HuH-7.5 (cell line): Measurements from ENCODE around the gene GALNT18.

ENCODE experiments used
- DNase-seq: peaks from one replicate; pipeline ENCODE4 v3.0.0; 2011; ENCODE audit warnings: low spot score

The GALNT18 gene

GRCh38 chr11:11309906-11310305 lies 311.9 kb downstream of the GALNT18 start:
- DNase-seq: no peak

DNA sequence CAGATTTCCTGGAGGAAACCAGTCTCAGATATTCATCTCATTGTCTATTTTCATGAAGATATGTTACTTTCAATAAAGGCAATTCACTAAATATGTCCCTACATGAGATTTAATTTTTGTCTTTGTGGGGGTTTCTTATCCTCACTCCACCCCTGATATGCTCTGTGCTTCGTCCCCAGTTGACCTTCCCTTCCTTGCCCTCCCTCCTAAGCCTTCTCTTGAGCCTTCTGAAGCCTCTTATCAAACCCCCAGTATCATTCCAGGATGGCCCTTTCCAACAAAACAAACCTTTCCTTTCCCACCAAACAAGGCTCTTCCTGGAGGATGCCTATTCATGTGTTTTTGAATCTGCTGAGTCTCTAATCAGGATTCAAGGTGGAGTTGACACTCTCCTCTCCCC lies 313.6 kb downstream of the GALNT18 start:
- DNase-seq: no peak

DNA sequence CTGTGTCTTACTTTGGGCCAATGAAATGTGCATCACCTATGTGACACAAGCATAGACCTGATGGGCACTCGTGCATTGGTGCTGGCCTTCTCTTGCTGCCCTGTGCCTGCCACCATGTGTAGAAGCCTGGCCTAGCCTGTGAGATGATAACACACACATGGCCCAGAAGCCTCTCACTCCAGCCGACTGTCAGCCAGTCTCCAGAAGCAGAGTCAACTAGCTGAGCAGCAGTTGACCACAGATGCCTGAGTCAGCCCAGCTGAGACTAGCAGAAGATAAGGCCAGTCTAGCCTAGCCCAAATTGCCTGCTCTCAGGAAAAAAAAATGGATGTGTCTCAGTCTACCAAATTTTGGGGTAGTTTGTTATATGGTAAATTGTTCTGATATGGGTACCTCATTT lies 314.9 kb downstream of the GALNT18 start:
- no peak for DNase-seq

DNA sequence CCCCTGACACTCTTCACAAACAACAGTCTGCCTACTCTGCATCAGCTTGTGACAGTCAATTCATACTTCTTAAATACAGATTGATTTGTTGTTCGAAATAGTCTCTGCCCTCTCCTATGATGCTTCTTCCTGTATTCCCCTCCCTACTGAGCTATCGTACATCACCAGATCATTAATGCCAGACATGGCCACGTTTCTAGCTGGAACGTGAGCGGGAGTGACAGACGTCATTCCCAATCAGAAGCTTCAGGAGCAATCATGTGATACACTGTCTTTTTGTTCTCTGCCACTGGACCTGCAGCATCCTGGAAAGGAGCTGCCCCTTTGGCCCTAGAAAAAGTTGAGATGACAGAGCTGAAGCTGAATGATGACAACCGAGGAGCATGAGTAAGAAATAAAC lies 317.3 kb downstream of the GALNT18 start:
- DNase-seq: no peak

- DNase-seq: no peak
These were observed 319.2 kb downstream of the GALNT18 start for GRCh38 chr11:11302565-11302964.

- DNase-seq: no peak
These were observed 320.6 kb downstream of the GALNT18 start for GRCh38 chr11:11301212-11301611.

- DNase-seq: no peak
These were observed 324.2 kb downstream of the GALNT18 start for GRCh38 chr11:11297578-11297977.

- DNase-seq: no peak
These were observed 325.4 kb downstream of the GALNT18 start for GRCh38 chr11:11296434-11296833.

DNA sequence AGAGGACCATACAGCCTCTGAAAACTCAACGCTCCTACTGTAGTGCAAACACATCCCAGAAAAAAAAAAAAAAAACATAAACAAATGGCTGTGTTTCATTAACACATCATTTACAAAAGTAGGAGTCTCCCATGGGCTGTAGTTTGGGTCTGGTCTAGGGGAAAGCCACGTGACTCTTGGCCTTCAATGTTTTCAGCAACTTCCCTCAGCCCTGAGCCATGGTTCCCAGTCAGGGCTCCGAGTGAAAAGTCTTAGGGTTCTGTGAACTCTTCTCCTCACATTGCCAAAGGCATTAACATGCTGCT lies 327.3 kb downstream of the GALNT18 start:
- no peak for DNase-seq

- DNase-seq: no peak
These were observed 327.8 kb downstream of the GALNT18 start for GRCh38 chr11:11293798-11294550.

DNA sequence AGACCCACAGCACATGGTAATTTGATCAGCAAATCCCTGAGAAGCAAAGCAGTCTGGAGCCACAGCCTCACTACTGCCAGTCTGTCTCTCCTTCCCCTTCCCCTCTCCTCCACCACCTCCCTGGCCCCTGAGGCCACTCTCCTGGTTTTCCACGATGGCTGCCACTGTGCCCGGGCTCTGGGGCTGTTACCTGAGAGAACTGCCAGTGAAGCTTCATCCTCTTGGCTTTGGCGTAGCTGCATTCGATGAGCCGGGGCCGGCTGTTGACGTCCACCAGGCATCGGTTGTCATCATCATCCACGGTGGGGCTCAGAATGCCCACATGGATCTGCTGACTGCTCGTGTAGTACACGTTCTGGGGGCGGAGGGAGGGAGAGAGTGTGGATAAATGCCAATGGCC lies 329.0 kb downstream of the GALNT18 start:
- DNase-seq: no peak

DNA sequence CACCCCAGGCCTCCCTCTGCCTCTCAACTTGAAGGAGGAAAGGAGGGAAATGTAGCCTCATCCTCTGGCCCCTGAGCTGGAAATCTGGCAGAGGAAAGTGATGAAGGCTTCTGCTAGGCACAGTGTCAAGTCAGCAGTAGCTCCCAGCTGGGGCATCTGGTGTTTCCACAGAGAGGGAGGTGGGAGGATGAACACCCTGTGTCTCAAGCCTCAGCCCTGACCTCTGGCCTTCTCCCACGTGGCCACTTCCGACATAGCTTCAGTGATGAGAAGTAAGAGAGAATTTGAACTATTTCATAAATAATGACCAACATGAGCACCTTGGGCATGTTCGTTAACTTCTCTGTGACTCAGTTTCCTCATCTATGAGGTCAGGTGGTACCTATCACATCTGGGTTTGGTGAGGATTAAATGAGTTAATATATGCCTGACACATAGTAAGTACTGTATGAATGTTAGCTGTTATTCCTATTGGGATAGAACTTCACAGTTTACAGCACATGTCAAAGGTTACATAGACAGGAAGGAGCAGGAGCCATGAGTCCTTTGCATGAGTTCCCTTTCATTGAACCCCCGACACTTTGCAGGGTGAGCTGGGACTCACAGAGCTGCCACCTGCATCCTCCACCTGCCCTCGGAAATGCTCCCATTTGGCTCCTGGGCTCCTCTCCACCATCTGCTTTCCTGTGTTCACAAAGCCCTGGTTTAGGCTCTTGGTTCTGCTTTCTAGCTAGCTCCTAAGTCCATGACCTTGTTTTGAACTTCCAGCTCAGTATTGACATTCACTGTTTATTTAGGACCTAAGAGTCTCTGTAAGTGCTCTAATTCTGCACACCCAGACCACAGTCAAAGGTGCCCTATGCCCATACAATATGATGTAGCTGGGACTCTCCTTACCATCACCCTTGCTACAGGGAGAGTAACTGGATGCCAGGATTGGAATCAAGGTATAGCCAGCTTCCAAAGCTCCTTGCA lies 330.5 kb downstream of the GALNT18 start:
- no peak for DNase-seq

DNA sequence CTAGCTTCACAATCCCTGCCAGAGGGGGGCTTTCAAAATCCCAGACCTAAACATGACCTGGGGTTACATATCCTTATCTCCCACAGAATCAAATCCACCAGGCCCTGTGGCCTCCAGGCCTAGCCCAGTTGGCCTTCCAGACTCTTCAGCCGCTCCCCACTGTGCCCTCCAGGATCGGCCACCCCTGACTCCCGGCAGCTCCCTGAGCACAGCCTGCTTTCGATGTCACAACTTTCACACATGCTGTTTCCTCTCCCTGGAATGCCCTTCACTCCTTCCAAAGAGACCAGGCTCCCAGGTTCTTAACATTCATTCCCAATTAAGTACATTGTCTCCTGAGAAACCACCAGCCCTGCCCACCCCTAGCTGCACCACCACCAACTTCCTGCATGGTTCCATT lies 331.5 kb downstream of the GALNT18 start:
- DNase-seq: no peak

GRCh38 chr11:11289669-11290068 lies 332.1 kb downstream of the GALNT18 start:
- DNase-seq: no peak

DNA sequence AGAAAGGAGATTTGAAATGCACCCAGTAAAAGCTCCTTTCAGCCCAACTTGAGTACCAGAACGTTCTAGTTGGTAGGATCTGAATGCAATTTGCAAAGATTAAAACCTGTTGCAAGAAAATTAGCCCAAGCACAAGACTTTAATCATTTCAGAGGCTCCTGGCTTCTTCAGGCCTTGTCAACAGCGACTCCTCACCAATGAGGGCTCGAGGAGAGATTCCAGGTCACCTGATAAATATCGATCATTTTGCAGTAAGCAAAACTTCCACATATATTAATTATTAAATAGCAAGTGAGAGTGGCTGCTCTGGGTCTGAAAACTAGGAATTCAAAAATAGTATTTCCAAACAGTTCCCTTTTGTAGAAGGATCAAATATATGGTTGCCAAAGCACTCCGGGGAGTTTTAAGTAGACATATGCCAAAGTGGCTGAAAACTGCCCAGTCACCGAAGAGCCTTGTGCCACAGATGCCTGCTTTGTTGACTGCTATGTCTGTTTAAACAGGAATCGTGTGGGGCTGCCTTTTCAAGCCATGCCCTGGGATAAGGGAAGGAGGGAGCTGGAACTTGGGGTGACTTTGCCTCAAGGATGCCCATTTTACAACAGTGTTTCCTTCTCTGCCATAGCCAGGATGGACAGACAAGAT lies 332.7 kb downstream of the GALNT18 start:
- DNase-seq: no peak

- no peak for DNase-seq
These were observed 337.3 kb downstream of the GALNT18 start for GRCh38 chr11:11284481-11284880.

- no peak for DNase-seq
These were observed 340.2 kb downstream of the GALNT18 start for GRCh38 chr11:11281626-11282025.

DNA sequence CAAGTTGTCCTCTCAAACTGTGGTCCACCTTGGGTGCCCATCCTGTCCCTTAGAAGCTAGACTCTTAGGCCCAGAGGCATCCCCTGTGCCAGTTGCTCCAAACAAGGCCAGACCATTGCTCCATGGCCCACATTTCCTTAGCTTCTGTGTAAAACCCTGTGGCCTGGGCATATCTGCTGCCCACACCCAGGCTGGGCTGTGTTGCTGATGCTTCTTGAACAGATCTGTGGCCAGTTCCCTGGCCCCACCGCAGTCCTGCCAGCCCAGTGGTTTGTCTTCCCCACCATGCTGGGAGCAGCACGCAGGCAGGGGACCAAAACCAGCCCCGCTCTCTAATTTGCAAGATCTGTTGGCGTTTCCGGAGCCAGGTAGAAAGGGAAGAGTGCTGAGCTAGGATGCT lies 341.0 kb downstream of the GALNT18 start:
- no peak for DNase-seq

DNA sequence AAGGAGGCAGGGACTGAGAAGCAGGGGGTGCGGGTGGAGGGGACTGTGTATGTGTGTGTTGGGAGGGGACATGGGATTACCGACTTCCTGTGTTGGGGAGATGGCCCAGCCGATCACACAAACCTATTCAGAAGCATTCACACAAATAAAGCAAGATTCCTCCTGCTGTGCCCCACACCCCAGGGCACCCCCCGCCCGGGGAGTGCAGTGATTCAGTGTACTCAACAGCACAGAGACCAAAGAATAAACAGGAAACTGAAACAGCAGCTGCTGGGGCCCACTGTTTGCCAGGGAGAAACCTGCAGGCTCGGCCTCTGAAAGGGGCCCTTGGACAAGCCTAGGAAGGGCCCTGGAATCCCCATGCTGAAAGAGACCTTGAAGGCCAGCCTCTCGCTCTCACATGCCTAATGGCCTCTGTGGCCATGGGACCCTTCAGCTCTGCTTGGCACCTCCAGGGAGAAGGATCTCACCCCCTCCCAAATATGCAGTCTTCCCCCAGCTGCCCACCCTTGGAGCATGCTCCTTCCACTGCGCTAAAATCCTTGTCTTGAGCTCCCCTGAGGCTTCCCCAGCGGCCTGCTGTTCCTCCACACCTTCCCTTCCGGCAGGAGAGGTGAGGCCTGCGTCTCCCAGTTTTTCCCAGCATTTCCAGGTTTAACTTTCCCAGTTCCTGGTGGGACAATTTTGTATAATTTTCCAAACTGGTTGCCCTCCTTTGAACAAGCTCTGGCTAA lies 341.7 kb downstream of the GALNT18 start:
- no peak for DNase-seq

GRCh38 chr11:11272254-11272653 lies 349.6 kb downstream of the GALNT18 start:
- no peak for DNase-seq

- DNase-seq: no peak
These were observed 351.5 kb downstream of the GALNT18 start for GRCh38 chr11:11270236-11270775.

DNA sequence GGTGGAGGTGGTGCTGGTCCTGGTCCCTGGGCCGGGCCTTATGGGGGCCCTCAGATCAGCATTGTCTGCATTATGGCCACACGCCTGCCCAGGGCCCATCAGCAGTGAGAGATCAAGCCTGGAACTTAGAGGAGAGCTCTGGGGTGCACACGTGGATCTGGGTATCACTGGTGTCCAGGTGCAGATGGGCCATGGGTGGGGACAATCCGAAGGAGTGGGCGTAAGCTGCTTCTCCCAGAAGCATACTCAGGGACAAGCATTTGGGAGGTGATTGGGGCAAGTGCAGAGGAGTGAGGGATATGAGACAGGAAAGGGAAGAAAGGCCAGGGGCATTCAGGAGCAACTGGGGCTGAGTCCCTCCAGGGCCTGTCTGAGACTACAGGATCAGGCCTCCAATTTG lies 353.1 kb downstream of the GALNT18 start:
- DNase-seq: no peak
